Upper lobe of left lung (tissue), 6 donors: ENCODE data around the gene AMOTL2. TPM values are rescaled to one million over a fixed set of nuclear protein-coding genes. Genes with fewer than 3 reads are reported as not detected.
A peak's percentile ranks its signal among the peaks of the same experiment; 100 is the strongest.

ENCODE experiments used
- ATAC-seq, 2 donors: fragments of 200-7000 bp; cut with Tn5 transposase; one replicate each; pipeline ENCODE4 v1.9.1; 2022; ENCODE audit warnings: mild to moderate bottlenecking in 2 of 2, moderate library complexity in 2 of 2; ENCODE audit not compliant: low FRiP score in 2 of 2
- DNase-seq, 2 donors: peaks; one replicate each; pipeline ENCODE4 v3.0.0-alpha.2; 2019 to 2020
- H3K27ac ChIP-seq, 4 donors: fragments of 200-600 bp; sonication (generic); one replicate each; pipeline ENCODE4 v1.5.1; 2016 to 2019
- H3K27me3 ChIP-seq, 4 donors: fragments of 200-600 bp; sonication (generic); one replicate each; pipeline ENCODE4 v1.5.1; 2017 to 2019
- H3K36me3 ChIP-seq, 4 donors: fragments of 200-600 bp; sonication (generic); one replicate each; pipeline ENCODE4 v1.5.1; 2016 to 2019
- H3K4me1 ChIP-seq, 4 donors: fragments of 200-600 bp; sonication (generic); one replicate each; pipeline ENCODE4 v1.5.1; 2018 to 2019
- H3K4me3 ChIP-seq, 4 donors: fragments of 200-600 bp; sonication (generic); one replicate each; pipeline ENCODE4 v1.5.1; 2017 to 2019; ENCODE audit warnings: mild to moderate bottlenecking in 2 of 4, moderate library complexity in 1 of 4
- H3K9me3 ChIP-seq, 4 donors: fragments of 200-600 bp; sonication (generic); one replicate each; pipeline ENCODE4 v1.5.1; 2018 to 2019
- EP300 ChIP-seq, 4 donors: sonication (generic); formaldehyde crosslinking; IDR thresholded peaks; one replicate each; pipeline ENCODE4 v1.5.1; 2017; ENCODE audit warnings: antibody characterized with exemption in 4 of 4, control low read depth in 2 of 4
- POLR2A ChIP-seq, 4 donors: fragments of 450-650 bp; IDR thresholded peaks; one replicate each; pipeline ENCODE4 v1.5.1; 2016 to 2017; ENCODE audit warnings: antibody characterized with exemption in 4 of 4, mild to moderate bottlenecking in 2 of 4
- POLR2AphosphoS5 ChIP-seq, 2 donors: sonication (generic); formaldehyde crosslinking; IDR thresholded peaks; one replicate each; pipeline ENCODE4 v1.5.1; 2017; ENCODE audit warnings: antibody characterized with exemption in 2 of 2
- WGBS, 2 donors: methylation state at CpG; one replicate each; pipeline ENCODE4 v1.1.5; 2017 to 2018; 5-methylcytosine and 5-hydroxymethylcytosine counted together
- total RNA-seq, 6 donors: library from RNA; depleted of rRNA in 4 of 6; stranded (reverse); fragments of >200 nt in 4 of 6; gene quantifications; one replicate each; pipeline versions ENCODE4 v1.1.0 to v1.2.1, GENCODE V29; 2016 to 2021
- TF ChIP-seq, protein P1 (sequence below), 6 experiments: fragments of 450-650 bp in 4 of 6; fragments of 200-600 bp in 2 of 6; sonication (generic) in 2 of 6; IDR thresholded peaks; one replicate each; pipeline ENCODE4 v1.5.1; 2016 to 2019; ENCODE audit warnings: antibody characterized with exemption in 6 of 6
- donor health status: DM: no; HTN: no; CAD: no; lungs with moderate emphysema.
- donor health status: DM: no; HTN: yes; CAD: no; lungs with severe emphysema.

The AMOTL2 gene
- total RNA-seq, 6 donors from 2014 or later = 73.3 to 179 (median 132) TPM

DNA sequence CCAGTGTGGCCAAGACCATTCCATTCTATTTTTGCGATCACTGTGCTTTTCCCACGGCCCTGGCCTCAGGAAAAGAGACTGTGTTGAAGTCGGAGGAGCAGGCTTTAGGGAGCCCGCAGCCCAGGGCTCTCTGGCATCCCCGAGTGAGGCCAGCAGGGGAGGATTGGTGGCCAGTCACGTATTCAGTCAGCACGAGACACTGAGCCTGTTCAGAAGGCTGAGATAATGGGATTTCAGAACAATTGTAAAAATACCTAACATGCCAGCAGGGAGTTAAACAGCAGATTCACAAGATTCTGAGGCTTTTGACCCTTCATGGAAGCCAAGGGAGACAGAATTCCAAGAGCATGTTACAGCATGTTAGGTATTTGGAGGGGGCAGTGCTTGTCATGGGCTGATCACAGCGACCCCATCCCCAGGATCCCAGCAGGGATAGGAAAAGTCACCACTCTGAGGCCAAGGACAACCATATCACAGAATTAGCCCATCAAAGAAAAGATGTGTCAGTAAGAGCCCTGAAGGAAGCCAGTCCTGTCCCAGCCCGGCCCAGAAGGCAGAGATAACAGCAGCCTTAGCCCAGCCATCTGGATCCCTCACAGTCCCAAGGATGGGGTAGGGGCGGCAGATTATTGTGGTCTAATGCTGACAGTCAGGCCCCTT lies 40.6 kb downstream of the AMOTL2 start:
- ATAC-seq (no peak), DNase-seq (no peak)
- 69% methylated on average over 9 to 10 of the region's 10 CpGs for WGBS, 2 donors
- H3K27me3 ChIP-seq = no peaks in the 10 kb centered on the region
- H3K36me3 ChIP-seq = no peaks in the 10 kb centered on the region
- H3K4me3 ChIP-seq = no peak overlapping the region
- H3K27ac ChIP-seq = peak overlapping the region; percentile 60 to 80 (median 78)
- no peaks in the 10 kb centered on the region for H3K9me3 ChIP-seq
- H3K4me1 ChIP-seq = peaks cover 40 to 62% (median 57%) of the 10 kb centered on the region in 4 donors
- TF ChIP-seq, protein P1, sequence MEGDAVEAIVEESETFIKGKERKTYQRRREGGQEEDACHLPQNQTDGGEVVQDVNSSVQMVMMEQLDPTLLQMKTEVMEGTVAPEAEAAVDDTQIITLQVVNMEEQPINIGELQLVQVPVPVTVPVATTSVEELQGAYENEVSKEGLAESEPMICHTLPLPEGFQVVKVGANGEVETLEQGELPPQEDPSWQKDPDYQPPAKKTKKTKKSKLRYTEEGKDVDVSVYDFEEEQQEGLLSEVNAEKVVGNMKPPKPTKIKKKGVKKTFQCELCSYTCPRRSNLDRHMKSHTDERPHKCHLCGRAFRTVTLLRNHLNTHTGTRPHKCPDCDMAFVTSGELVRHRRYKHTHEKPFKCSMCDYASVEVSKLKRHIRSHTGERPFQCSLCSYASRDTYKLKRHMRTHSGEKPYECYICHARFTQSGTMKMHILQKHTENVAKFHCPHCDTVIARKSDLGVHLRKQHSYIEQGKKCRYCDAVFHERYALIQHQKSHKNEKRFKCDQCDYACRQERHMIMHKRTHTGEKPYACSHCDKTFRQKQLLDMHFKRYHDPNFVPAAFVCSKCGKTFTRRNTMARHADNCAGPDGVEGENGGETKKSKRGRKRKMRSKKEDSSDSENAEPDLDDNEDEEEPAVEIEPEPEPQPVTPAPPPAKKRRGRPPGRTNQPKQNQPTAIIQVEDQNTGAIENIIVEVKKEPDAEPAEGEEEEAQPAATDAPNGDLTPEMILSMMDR (IDR thresholded peaks at IDR 0.05) = peak in 1 of 6 experiments; percentile 16
- TF ChIP-seq POLR2A (IDR thresholded peaks at IDR 0.05) = no peak

DNA sequence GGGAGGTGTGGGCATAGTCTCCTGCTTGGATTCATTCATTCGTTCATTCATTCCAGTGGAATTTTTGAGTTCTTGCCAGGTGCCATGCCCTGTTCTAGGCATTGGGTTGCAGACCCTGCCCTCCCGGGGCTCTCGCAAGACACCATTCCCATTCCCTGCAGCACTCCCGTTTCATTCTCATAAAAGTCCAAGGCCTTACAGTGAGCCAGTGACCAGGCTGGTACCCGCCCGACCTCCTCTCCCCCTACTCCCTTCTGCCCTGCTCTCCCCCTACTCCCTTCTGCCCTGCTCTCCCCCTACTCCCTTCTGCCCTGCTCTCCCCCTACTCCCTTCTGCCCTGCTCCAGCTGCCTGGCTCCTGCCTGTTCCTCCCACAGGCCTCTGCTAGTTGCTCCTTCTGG lies 41.9 kb downstream of the AMOTL2 start:
- no peaks in the 10 kb centered on the region for H3K9me3 ChIP-seq
- DNase-seq = no peak
- no peak for ATAC-seq
- no peak overlapping the region for H3K4me3 ChIP-seq
- no peak for TF ChIP-seq POLR2A (IDR thresholded peaks at IDR 0.05)
- TF ChIP-seq EP300 (IDR thresholded peaks at IDR 0.05) = no peak
- WGBS, 2 donors = 82 to 83% methylated on average over 6 of the region's 6 CpGs
- no peaks in the 10 kb centered on the region for H3K27me3 ChIP-seq
- peaks cover 46 to 70% (median 65%) of the 10 kb centered on the region in 4 donors for H3K4me1 ChIP-seq
- no peaks in the 10 kb centered on the region for H3K36me3 ChIP-seq
- H3K27ac ChIP-seq = peak overlapping the region; percentile 70 to 80 (median 79)

DNA sequence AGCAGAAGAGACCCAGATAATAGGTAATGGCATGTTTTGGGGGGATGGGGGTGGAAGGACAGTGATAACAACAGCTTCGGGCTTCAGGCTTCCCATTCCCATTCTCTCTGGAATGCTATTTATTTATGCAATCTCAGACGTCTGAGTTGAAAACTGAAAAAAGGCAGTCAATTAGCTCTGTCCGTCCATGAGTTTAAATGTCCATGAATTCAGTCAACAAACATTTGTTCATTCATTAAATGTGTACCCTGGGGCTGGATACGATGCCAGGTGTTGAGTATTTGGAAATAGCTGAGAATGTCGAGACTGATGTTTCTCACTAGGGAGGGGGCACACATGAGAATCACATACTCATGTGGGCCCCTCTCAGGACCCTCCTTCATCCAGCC lies 42.4 kb downstream of the AMOTL2 start:
- DNase-seq (no peak), ATAC-seq (no peak)
- Histone ChIP-seq H3K4me1 (peaks cover 52 to 70% (median 66%) of the 10 kb centered on the region in 4 donors), H3K4me3 (no peak overlapping the region), H3K27me3 (no peaks in the 10 kb centered on the region), H3K27ac (peak overlapping the region; percentile 70 to 80 (median 79)), H3K9me3 (no peaks in the 10 kb centered on the region), H3K36me3 (no peaks in the 10 kb centered on the region)
- TF ChIP-seq EP300 (IDR thresholded peaks at IDR 0.05) (no peak), POLR2AphosphoS5 (IDR thresholded peaks at IDR 0.05) (no peak), POLR2A (IDR thresholded peaks at IDR 0.05) (no peak)
- TF ChIP-seq, protein P1 (IDR thresholded peaks at IDR 0.05) = no peak
- WGBS, 2 donors = 42 to 55% methylated on average over 5 of the region's 5 CpGs

GRCh38 chr3:134330883-134331810 lies 43.1 kb downstream of the AMOTL2 start:
- Histone ChIP-seq H3K27ac (peak overlapping the region; percentile 70 to 80 (median 79)), H3K4me3 (no peak overlapping the region), H3K27me3 (no peaks in the 10 kb centered on the region), H3K36me3 (no peaks in the 10 kb centered on the region), H3K9me3 (no peaks in the 10 kb centered on the region), H3K4me1 (peaks cover 58 to 75% (median 68%) of the 10 kb centered on the region in 4 donors)
- WGBS, 2 donors = 52 to 76% methylated on average over 5 to 6 of the region's 6 CpGs
- peak in 1 of 4 donors; percentile 24 for TF ChIP-seq POLR2A (IDR thresholded peaks at IDR 0.05)
- TF ChIP-seq EP300 (IDR thresholded peaks at IDR 0.05) = no peak
- ATAC-seq (peak; percentile 71 to 78), DNase-seq (peak in 1 of 2 donors; percentile 62)

GRCh38 chr3:134328846-134329245 lies 45.4 kb downstream of the AMOTL2 start:
- WGBS, 2 donors = 78 to 84% methylated on average over 1 of the region's 1 CpG
- no peaks in the 10 kb centered on the region for H3K36me3 ChIP-seq
- ATAC-seq (no peak), DNase-seq (no peak)
- H3K9me3 ChIP-seq = no peaks in the 10 kb centered on the region
- no peaks in the 10 kb centered on the region for H3K27me3 ChIP-seq
- H3K4me3 ChIP-seq = no peak overlapping the region
- H3K27ac ChIP-seq = peak overlapping the region in 1 of 4 donors; percentile 79
- peaks cover 54 to 61% (median 58%) of the 10 kb centered on the region in 4 donors for H3K4me1 ChIP-seq
- no peak for TF ChIP-seq POLR2AphosphoS5 (IDR thresholded peaks at IDR 0.05)
- no peak for TF ChIP-seq EP300 (IDR thresholded peaks at IDR 0.05)
- TF ChIP-seq, protein P1 (IDR thresholded peaks at IDR 0.05) = no peak
- no peak for TF ChIP-seq POLR2A (IDR thresholded peaks at IDR 0.05)
